PC-3 (cell line): ENCODE measurements around the gene PRDM5. TPM values are rescaled to one million over a fixed set of nuclear protein-coding genes. Genes with fewer than 3 reads are reported as not detected.

ENCODE experiments used
- ATAC-seq: fragments of 200-7000 bp; cut with Tn5 transposase; 2 replicates; pipeline ENCODE4 v1.9.1; 2020; ENCODE audit warnings: mild to moderate bottlenecking, moderate library complexity
- BruUV-seq: library from RNA; stranded (reverse); fragments of 400-500 nt; replicated peaks from 2 replicates; lab custom pipeline; 2021; lab: Mats Ljungman, UMichigan
- CTCF ChIA-PET: fragments of 300-600 bp; sonication (Branson Sonifier 250); formaldehyde crosslinking; loops from one replicate; lab custom pipeline; 2022; ENCODE audit warnings: antibody characterized with exemption; lab: Charles Lee
- POLR2A ChIA-PET: fragments of 300-600 bp; sonication (Branson Sonifier 250); formaldehyde crosslinking; loops from one replicate; lab custom pipeline; 2022; ENCODE audit warnings: antibody characterized with exemption; ENCODE audit not compliant: unreplicated experiment; lab: Charles Lee
- DNase-seq: peaks from one replicate; pipeline ENCODE4 v3.0.0-alpha.2; 2015
- H2AFZ ChIP-seq: fragments of 300-600 bp; sonication (generic); 2 replicates; pipeline ENCODE4 v1.6.0; 2016; ENCODE audit warnings: antibody characterized with exemption, low read length
- H3F3A ChIP-seq: fragments of 300-600 bp; sonication (generic); one replicate; pipeline ENCODE4 v1.6.0; 2017; ENCODE audit warnings: antibody characterized with exemption, low read length, control low read depth, mild to moderate bottlenecking; ENCODE audit not compliant: unreplicated experiment
- H3K27ac ChIP-seq: fragments of 300-600 bp; sonication (generic); 2 replicates; pipeline ENCODE4 v1.5.1; 2016; ENCODE audit warnings: mild to moderate bottlenecking, low read length
- H3K27me3 ChIP-seq: fragments of 300-600 bp; sonication (generic); 2 replicates; pipeline ENCODE4 v1.6.1; 2016; ENCODE audit warnings: low read length, mixed read lengths
- H3K36me3 ChIP-seq: fragments of 300-600 bp; sonication (generic); 2 replicates; pipeline ENCODE4 v1.6.1; 2016; ENCODE audit warnings: low read depth, mixed run types, low read length, mixed read lengths
- H3K4me1 ChIP-seq: fragments of 300-600 bp; sonication (generic); 2 replicates; pipeline ENCODE4 v1.5.1; 2016; ENCODE audit warnings: low read length; ENCODE audit not compliant: insufficient read depth
- H3K4me2 ChIP-seq: fragments of 300-600 bp; sonication (generic); 2 replicates; pipeline ENCODE4 v1.6.0; 2016; ENCODE audit warnings: low read length
- H3K4me3 ChIP-seq: fragments of 300-600 bp; sonication (generic); 2 replicates; pipeline ENCODE4 v1.5.1; 2016; ENCODE audit warnings: mild to moderate bottlenecking, low read length, mixed read lengths
- H3K79me2 ChIP-seq: fragments of 300-600 bp; sonication (generic); 2 replicates; pipeline ENCODE4 v1.6.1; 2017; ENCODE audit warnings: low read length, mixed read lengths
- H3K9ac ChIP-seq: fragments of 300-600 bp; sonication (generic); 2 replicates; pipeline ENCODE4 v1.6.0; 2016; ENCODE audit warnings: mild to moderate bottlenecking, low read length
- H3K9me2 ChIP-seq: fragments of 300-600 bp; sonication (generic); replicated peaks from 2 replicates; pipeline ENCODE4 v1.6.1; 2016; ENCODE audit warnings: mixed run types, low read length, mixed read lengths
- H3K9me3 ChIP-seq: fragments of 300-600 bp; sonication (generic); 2 replicates; pipeline ENCODE4 v1.6.1; 2016; ENCODE audit warnings: low read length, mixed read lengths
- H4K20me1 ChIP-seq: fragments of 300-600 bp; sonication (generic); 2 replicates; pipeline ENCODE4 v1.6.1; 2016; ENCODE audit warnings: low read length, mixed read lengths
- EZH2 ChIP-seq: fragments of 300-600 bp; sonication (generic); IDR thresholded peaks from one replicate; pipeline ENCODE4 v1.6.1; 2017; ENCODE audit warnings: antibody characterized with exemption, mild to moderate bottlenecking, low read length; ENCODE audit not compliant: unreplicated experiment
- EZH2phosphoT487 ChIP-seq: fragments of 300-600 bp; sonication (generic); IDR thresholded peaks from 2 replicates; pipeline ENCODE4 v1.6.1; 2018; ENCODE audit warnings: mild to moderate bottlenecking, antibody characterized with exemption, low read length, borderline replicate concordance
- intact Hi-C: fragments of 100-400 bp; cut with micrococcal nuclease; formaldehyde crosslinking; loops from 2 replicates; pipeline ENCODE4 v1.9.0; 2023
- total RNA-seq: library from RNA; depleted of rRNA; stranded (reverse); fragments of >200 nt; gene quantifications from 2 replicates; pipeline ENCODE4 v1.2.3, GENCODE V29; 2014
- TF ChIP-seq, protein P1 (sequence below): fragments of 300-600 bp; sonication (generic); conservative IDR thresholded peaks from 2 replicates; pipeline ENCODE4 v1.5.1; 2017; ENCODE audit warnings: antibody characterized with exemption, low read depth, mild to moderate bottlenecking, low read length

Gene PRDM5
- total RNA-seq, 1 experiment from 2014 or later, result 2.4 TPM

DNA sequence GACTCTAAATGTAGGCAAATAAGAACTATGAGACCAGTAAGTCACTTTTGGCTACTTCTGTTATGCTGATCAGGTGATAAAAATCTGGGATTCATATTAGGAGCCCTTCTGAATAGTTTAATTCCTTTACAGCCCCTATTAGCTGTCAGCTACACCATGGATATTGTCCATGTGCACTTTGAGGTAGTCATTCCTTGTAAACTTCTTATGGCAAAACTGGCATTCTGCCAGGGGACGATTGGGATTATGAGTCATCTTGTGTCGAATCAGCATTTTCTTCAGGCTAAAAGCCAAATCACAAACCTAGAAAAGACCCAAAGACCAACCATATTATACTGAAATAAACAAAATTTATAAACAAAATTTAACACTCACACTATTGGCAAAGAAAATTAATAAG lies 227.6 kb downstream of the PRDM5 start:
- Histone ChIP-seq H3K9me3 (no peaks in the 10 kb centered on the region), H3K9me2 (no peaks in the 10 kb centered on the region), H3K4me1 (peaks cover 21% of the 10 kb centered on the region), H3K27ac (no peak overlapping the region), H3K79me2 (no peaks in the 10 kb centered on the region), H3K4me3 (no peak overlapping the region), H3K9ac (no peak overlapping the region), H3K36me3 (no peaks in the 10 kb centered on the region), H2AFZ (no peak overlapping the region), H3K27me3 (no peaks in the 10 kb centered on the region), H3K4me2 (0 out of 2 replicates have a peak overlapping the region, but pooled peaks have one; percentile 21), H4K20me1 (no peaks in the 10 kb centered on the region), H3F3A (no peaks in the 10 kb centered on the region)
- BruUV-seq, result no TSS peak
- intact Hi-C loops, result no loop called here
- CTCF ChIA-PET, result no interaction called here
- ATAC-seq (peak; percentile 39; the same call in 1 of the 2 replicates), DNase-seq (peak; percentile 82)
- TF ChIP-seq, protein P1, sequence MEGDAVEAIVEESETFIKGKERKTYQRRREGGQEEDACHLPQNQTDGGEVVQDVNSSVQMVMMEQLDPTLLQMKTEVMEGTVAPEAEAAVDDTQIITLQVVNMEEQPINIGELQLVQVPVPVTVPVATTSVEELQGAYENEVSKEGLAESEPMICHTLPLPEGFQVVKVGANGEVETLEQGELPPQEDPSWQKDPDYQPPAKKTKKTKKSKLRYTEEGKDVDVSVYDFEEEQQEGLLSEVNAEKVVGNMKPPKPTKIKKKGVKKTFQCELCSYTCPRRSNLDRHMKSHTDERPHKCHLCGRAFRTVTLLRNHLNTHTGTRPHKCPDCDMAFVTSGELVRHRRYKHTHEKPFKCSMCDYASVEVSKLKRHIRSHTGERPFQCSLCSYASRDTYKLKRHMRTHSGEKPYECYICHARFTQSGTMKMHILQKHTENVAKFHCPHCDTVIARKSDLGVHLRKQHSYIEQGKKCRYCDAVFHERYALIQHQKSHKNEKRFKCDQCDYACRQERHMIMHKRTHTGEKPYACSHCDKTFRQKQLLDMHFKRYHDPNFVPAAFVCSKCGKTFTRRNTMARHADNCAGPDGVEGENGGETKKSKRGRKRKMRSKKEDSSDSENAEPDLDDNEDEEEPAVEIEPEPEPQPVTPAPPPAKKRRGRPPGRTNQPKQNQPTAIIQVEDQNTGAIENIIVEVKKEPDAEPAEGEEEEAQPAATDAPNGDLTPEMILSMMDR, result no peak
- TF ChIP-seq EZH2, result no peak
- TF ChIP-seq EZH2phosphoT487, result no peak
- POLR2A ChIA-PET, result no interaction called here

DNA sequence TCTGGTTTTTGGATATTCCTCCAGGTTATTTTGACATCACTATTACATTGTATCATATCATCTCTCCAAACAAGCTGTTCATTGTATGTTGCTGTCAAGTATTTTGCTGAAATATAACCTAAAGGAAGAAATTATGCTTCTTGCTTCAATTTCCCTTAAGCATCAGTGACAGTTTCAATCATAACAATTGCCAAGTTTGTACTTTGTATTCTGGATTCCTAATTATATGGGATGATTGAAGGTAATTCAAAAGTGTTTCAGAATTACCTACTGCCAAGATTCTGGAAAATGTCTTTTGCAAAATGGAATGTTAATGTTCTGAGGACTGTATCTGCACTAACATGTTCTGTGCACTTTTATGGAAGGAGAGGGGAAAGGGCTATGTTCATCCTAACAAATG lies 228.7 kb downstream of the PRDM5 start:
- ChIA-PET POLR2A (no interaction called here), CTCF (no interaction called here)
- Histone ChIP-seq H3K4me1 (peaks cover 21% of the 10 kb centered on the region), H3K9ac (no peak overlapping the region), H3K79me2 (no peaks in the 10 kb centered on the region), H3K27me3 (no peaks in the 10 kb centered on the region), H3K9me2 (no peaks in the 10 kb centered on the region), H3K36me3 (no peaks in the 10 kb centered on the region), H3K4me3 (no peak overlapping the region), H3K4me2 (no peak overlapping the region), H3F3A (no peaks in the 10 kb centered on the region), H3K9me3 (no peaks in the 10 kb centered on the region), H3K27ac (no peak overlapping the region), H2AFZ (no peak overlapping the region), H4K20me1 (no peaks in the 10 kb centered on the region)
- DNase-seq, result no peak
- BruUV-seq, result no TSS peak
- no peak for TF ChIP-seq EZH2phosphoT487
- TF ChIP-seq EZH2, result no peak
- TF ChIP-seq, protein P1, result no peak
- intact Hi-C loops, result no loop called here
- no peak for ATAC-seq

DNA sequence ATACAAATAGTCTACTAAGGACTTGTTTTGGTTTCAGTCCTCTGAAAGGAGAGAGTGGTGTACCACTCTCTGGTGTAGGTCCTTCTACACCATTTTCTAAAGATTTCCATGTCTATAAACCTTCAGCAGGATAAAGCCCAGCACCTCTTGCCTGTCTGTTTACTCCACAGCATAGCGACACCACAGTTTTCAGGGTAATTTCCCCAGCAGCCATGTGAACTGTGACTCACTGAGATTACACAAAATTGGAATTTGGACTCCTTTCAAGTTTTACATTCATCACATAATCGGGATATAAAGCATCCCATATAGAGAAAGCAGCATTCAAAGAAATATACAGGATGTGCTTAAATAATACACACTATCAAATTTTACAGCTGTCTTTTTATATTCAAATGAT lies 229.6 kb downstream of the PRDM5 start:
- no peaks in the 10 kb centered on the region for H3K36me3 ChIP-seq
- no peaks in the 10 kb centered on the region for H3F3A ChIP-seq
- CTCF ChIA-PET, result no interaction called here
- no peak overlapping the region for H2AFZ ChIP-seq
- ATAC-seq (peak; percentile 81), DNase-seq (peak; percentile 82)
- no peak overlapping the region for H3K9ac ChIP-seq
- no TSS peak for BruUV-seq
- no peaks in the 10 kb centered on the region for H3K79me2 ChIP-seq
- TF ChIP-seq EZH2, result no peak
- TF ChIP-seq, protein P1, result peak; percentile 14; the same call in 1 of the 2 replicates
- H4K20me1 ChIP-seq, result no peaks in the 10 kb centered on the region
- H3K27me3 ChIP-seq, result no peaks in the 10 kb centered on the region
- intact Hi-C loops, result no loop called here
- peaks cover 21% of the 10 kb centered on the region for H3K4me1 ChIP-seq
- H3K9me3 ChIP-seq, result no peaks in the 10 kb centered on the region
- POLR2A ChIA-PET, result no interaction called here
- H3K27ac ChIP-seq, result no peak overlapping the region
- no peaks in the 10 kb centered on the region for H3K9me2 ChIP-seq
- H3K4me3 ChIP-seq, result no peak overlapping the region
- H3K4me2 ChIP-seq, result no peak overlapping the region
